HEK293 (cell line): ENCODE measurements around the gene VEGFC.

Experiments
- CTCF ChIA-PET: fragments of 350-600 bp; formaldehyde crosslinking; extraction: SDS; loops from one replicate; lab custom pipeline; 2021; ENCODE audit warnings: antibody characterized with exemption; lab: Yijun Ruan, JAX
- POLR2A ChIA-PET: fragments of 300-600 bp; formaldehyde crosslinking; extraction: SDS; loops from one replicate; lab custom pipeline; 2020; ENCODE audit warnings: antibody characterized with exemption, inconsistent platforms; lab: Yijun Ruan, JAX
- H3K27ac ChIP-seq: fragments of 200-500 bp; sonication (Bioruptor generic); 2 replicates; pipeline ENCODE4 v1.5.1; 2014; ENCODE audit warnings: low read depth, low read length, control low read depth, inconsistent platforms; ENCODE audit errors: extremely low read depth
- H3K36me3 ChIP-seq, 2 experiments: fragments of 200-500 bp in 1 of 2; sonication (Bioruptor generic) in 1 of 2; 1 replicate in 1 of 2; 2 replicates in 1 of 2; pipeline ENCODE4 v1.5.1; 2014 to 2017; ENCODE audit warnings: inconsistent platforms in 2 of 2, low read length in 2 of 2; ENCODE audit not compliant: control insufficient read depth in 2 of 2, insufficient read depth in 1 of 2
- H3K4me1 ChIP-seq: fragments of 200-500 bp; sonication (Bioruptor generic); 2 replicates; pipeline ENCODE4 v1.5.1; 2014; ENCODE audit warnings: mild to moderate bottlenecking, low read length, inconsistent platforms; ENCODE audit not compliant: control insufficient read depth, insufficient read depth
- H3K4me3 ChIP-seq: 2 replicates; pipeline ENCODE4 v1.5.1; 2011; ENCODE audit warnings: low read depth, mild to moderate bottlenecking, control low read depth, low read length, moderate library complexity
- H3K9me3 ChIP-seq: fragments of 200-500 bp; sonication (Bioruptor generic); 2 replicates; pipeline ENCODE4 v1.5.1; 2014; ENCODE audit warnings: low read depth, low read length, inconsistent platforms; ENCODE audit not compliant: control insufficient read depth, insufficient read depth
- ELK4 ChIP-seq: IDR thresholded peaks from 2 replicates; pipeline ENCODE4 v1.6.1; 2011; ENCODE audit warnings: mild to moderate bottlenecking, low read depth, low read length, borderline replicate concordance
- GFI1B ChIP-seq: fragments of 450-650 bp; formaldehyde crosslinking; IDR thresholded peaks from 2 replicates; pipeline ENCODE4 v1.5.1; 2016; ENCODE audit warnings: missing biosample characterization, missing genetic modification characterization
- KLF16 ChIP-seq: fragments of 450-650 bp; formaldehyde crosslinking; IDR thresholded peaks from 2 replicates; pipeline ENCODE4 v1.5.1; 2017; ENCODE audit warnings: missing biosample characterization, missing genetic modification characterization
- OSR2 ChIP-seq: fragments of 450-650 bp; formaldehyde crosslinking; IDR thresholded peaks from 2 replicates; pipeline ENCODE4 v1.5.1; 2016; ENCODE audit warnings: missing biosample characterization, missing genetic modification characterization
- PATZ1 ChIP-seq: fragments of 450-650 bp; formaldehyde crosslinking; IDR thresholded peaks from 2 replicates; pipeline ENCODE4 v1.5.1; 2016; ENCODE audit warnings: missing biosample characterization, missing genetic modification characterization
- RBAK ChIP-seq: fragments of 450-650 bp; formaldehyde crosslinking; IDR thresholded peaks from 2 replicates; pipeline ENCODE4 v1.5.1; 2016; ENCODE audit warnings: missing biosample characterization, missing genetic modification characterization
- SETDB1 ChIP-seq: IDR thresholded peaks from one replicate; pipeline ENCODE4 v1.6.1; 2017; ENCODE audit warnings: mild to moderate bottlenecking, low read length, moderate library complexity, mixed read lengths; ENCODE audit not compliant: insufficient read length
- TRIM28 ChIP-seq: IDR thresholded peaks from 2 replicates; pipeline ENCODE4 v1.6.1; 2011; ENCODE audit warnings: low read length, control low read depth, borderline replicate concordance
- ZBTB44 ChIP-seq: fragments of 450-650 bp; IDR thresholded peaks from 2 replicates; pipeline ENCODE4 v1.5.1; 2018; ENCODE audit warnings: missing biosample characterization, mild to moderate bottlenecking, missing genetic modification characterization
- ZBTB49 ChIP-seq: fragments of 450-650 bp; formaldehyde crosslinking; IDR thresholded peaks from 2 replicates; pipeline ENCODE4 v1.5.1; 2016; ENCODE audit warnings: missing biosample characterization, missing genetic modification characterization, low read depth
- ZNF19 ChIP-seq: fragments of 450-650 bp; formaldehyde crosslinking; IDR thresholded peaks from 2 replicates; pipeline ENCODE4; 2016; ENCODE audit warnings: missing biosample characterization, missing genetic modification characterization, low read depth
- ZNF223 ChIP-seq: fragments of 450-650 bp; formaldehyde crosslinking; IDR thresholded peaks from 2 replicates; pipeline ENCODE4 v1.5.1; 2016; ENCODE audit warnings: missing biosample characterization, missing genetic modification characterization
- ZNF23 ChIP-seq: fragments of 450-650 bp; formaldehyde crosslinking; IDR thresholded peaks from 2 replicates; pipeline ENCODE4 v1.5.1; 2016; ENCODE audit warnings: missing biosample characterization, missing genetic modification characterization, borderline replicate concordance
- ZNF311 ChIP-seq: fragments of 450-650 bp; formaldehyde crosslinking; IDR thresholded peaks from 2 replicates; pipeline ENCODE4 v1.5.1; 2017; ENCODE audit warnings: missing biosample characterization, missing genetic modification characterization, borderline replicate concordance
- ZNF362 ChIP-seq: fragments of 450-650 bp; formaldehyde crosslinking; IDR thresholded peaks from 2 replicates; pipeline ENCODE4 v1.5.1; 2016; ENCODE audit warnings: missing biosample characterization, missing genetic modification characterization
- ZNF366 ChIP-seq: fragments of 450-650 bp; formaldehyde crosslinking; conservative IDR thresholded peaks from 2 replicates; pipeline ENCODE4 v1.5.1; 2016; ENCODE audit warnings: missing biosample characterization, missing genetic modification characterization
- ZNF391 ChIP-seq: fragments of 450-650 bp; formaldehyde crosslinking; IDR thresholded peaks from 2 replicates; pipeline ENCODE4 v1.5.1; 2016; ENCODE audit warnings: low read depth, missing biosample characterization, missing genetic modification characterization, borderline replicate concordance
- ZNF571 ChIP-seq: fragments of 450-650 bp; formaldehyde crosslinking; IDR thresholded peaks from 2 replicates; pipeline ENCODE4 v1.5.0; 2017; ENCODE audit warnings: missing biosample characterization, missing genetic modification characterization
- ZNF654 ChIP-seq: fragments of 450-650 bp; formaldehyde crosslinking; IDR thresholded peaks from 2 replicates; pipeline ENCODE4 v1.5.1; 2016; ENCODE audit warnings: low read depth, missing biosample characterization, missing genetic modification characterization
- ZNF707 ChIP-seq: fragments of 450-650 bp; formaldehyde crosslinking; IDR thresholded peaks from 2 replicates; pipeline ENCODE4 v1.5.1; 2016; ENCODE audit warnings: missing biosample characterization, missing genetic modification characterization
- ZNF747 ChIP-seq: fragments of 450-650 bp; formaldehyde crosslinking; IDR thresholded peaks from 2 replicates; pipeline ENCODE4 v1.5.1; 2016; ENCODE audit warnings: missing biosample characterization, missing genetic modification characterization

VEGFC gene

GRCh38 chr4:176805155-176805554 lies 12.4 kb upstream of the VEGFC start:
- ChIA-PET CTCF (no interaction called here), POLR2A (no interaction called here)
- Histone ChIP-seq H3K4me3 (no peak overlapping the region), H3K4me1 (no peaks in the 10 kb centered on the region), H3K27ac (no peak overlapping the region), H3K36me3 (no peaks in the 10 kb centered on the region), H3K9me3 (no peaks in the 10 kb centered on the region)
- no peak for TF ChIP-seq GFI1B (tag by site-specific recombination)
- no peak for TF ChIP-seq ZNF391 (tag by site-specific recombination)
- TF ChIP-seq PATZ1: no peak
- no peak for TF ChIP-seq ELK4
- TF ChIP-seq ZBTB49 (tag by site-specific recombination): no peak
- TF ChIP-seq ZNF19: no peak
- no peak for TF ChIP-seq ZNF366 (tag by site-specific recombination)

- Histone ChIP-seq H3K4me3 (no peak overlapping the region), H3K4me1 (no peaks in the 10 kb centered on the region), H3K9me3 (no peaks in the 10 kb centered on the region), H3K36me3 (no peaks in the 10 kb centered on the region), H3K27ac (no peak overlapping the region)
- TF ChIP-seq ZNF747 (tag by site-specific recombination): no peak
- TF ChIP-seq ZNF571: no peak
- TF ChIP-seq ZNF391 (tag by site-specific recombination): no peak
- no peak for TF ChIP-seq ZNF362 (tag by site-specific recombination)
- TF ChIP-seq ZNF23 (tag by site-specific recombination): no peak
- no peak for TF ChIP-seq TRIM28
- TF ChIP-seq ZNF654 (tag by site-specific recombination): no peak
- TF ChIP-seq OSR2: no peak
- no peak for TF ChIP-seq ZNF223 (tag by site-specific recombination)
- TF ChIP-seq ZBTB44: no peak
- TF ChIP-seq ZNF707: no peak
- TF ChIP-seq KLF16 (tag by site-specific recombination): no peak
- no peak for TF ChIP-seq SETDB1
- no peak for TF ChIP-seq ZNF311
- TF ChIP-seq RBAK (tag by site-specific recombination): no peak
- ChIA-PET POLR2A (no interaction called here), CTCF (no interaction called here)
These were observed 8.3 kb upstream of the VEGFC start for GRCh38 chr4:176800891-176801534.
